ENCODE measurements around the gene LTB4R2.

DNA sequence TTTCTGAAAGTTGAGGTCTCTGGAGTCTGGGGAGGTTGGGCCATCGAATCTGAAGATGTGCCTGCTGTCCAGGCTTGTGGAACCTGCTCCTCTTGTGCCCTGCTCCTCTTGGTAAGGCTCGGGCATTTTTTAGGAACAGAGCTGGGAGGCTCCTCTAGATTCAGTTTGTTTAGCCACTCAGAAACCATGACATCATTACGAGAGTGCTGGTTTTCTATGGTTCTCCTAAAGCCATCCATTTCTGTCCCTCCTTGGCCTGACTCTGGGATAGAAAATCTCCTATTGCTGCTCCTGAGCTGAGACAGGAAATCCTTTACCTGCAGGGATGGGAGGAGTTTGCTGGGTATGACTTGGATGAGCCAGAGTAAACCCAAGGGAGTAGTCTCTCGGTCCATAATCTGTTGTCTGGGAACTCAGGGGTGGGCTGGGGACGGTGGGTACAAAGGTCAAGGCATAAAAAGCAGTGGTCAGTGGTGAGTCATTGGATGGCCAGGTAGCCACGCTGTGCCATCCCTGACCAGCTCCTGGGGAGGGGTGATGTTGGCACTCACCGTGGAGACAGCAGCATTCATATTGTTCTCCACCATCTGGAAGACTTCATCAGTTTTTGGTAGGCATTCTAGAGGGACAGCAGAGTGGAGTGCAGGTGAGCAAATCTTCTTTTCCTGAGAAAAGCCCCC, 27.3 kb downstream of the LTB4R2 start:
- TF ChIP-seq POLR2AphosphoS5 (IDR thresholded peaks at IDR 0.05; ENCODE audit: low read depth, low read length) (no peak), TAF1 (IDR thresholded peaks at IDR 0.05; ENCODE audit: low read depth, low read length) (no peak), POLR2A (IDR thresholded peaks at IDR 0.05; ENCODE audit: low read depth, low read length) (no peak), SPI1 (IDR thresholded peaks at IDR 0.05; ENCODE audit: low read depth, low read length) (no peak)

Data from GM12891 (cell line).